ENCODE measurements around the gene SERPIND1. TPM values are rescaled to one million over a fixed set of nuclear protein-coding genes. Genes with fewer than 3 reads are reported as not detected.

Gene SERPIND1
- total and polyA plus RNA-seq, 2 experiments from 2014 or later = not detected

GRCh38 chr22:20742764-20743163, 31.1 kb upstream of the SERPIND1 start:
- Histone ChIP-seq H3K27me3 (ENCODE audit: insufficient read depth) (no peaks in the 10 kb centered on the region), H3K9me2 (ENCODE audit: insufficient read depth) (no peaks in the 10 kb centered on the region), H3K4me3 (no peak overlapping the region), H3K79me2 (replicated peaks; ENCODE audit: insufficient read depth) (no peaks in the 10 kb centered on the region), H3K4me1 (ENCODE audit: insufficient read depth) (no peaks in the 10 kb centered on the region), H2AFZ (no peak overlapping the region), H4K20me1 (replicated peaks; ENCODE audit: insufficient read depth) (no peaks in the 10 kb centered on the region), H3K4me2 (no peak overlapping the region), H3K36me3 (ENCODE audit: insufficient read depth) (no peaks in the 10 kb centered on the region), H3K27ac (ENCODE audit: low read depth) (no peak overlapping the region), H3F3A (replicated peaks; ENCODE audit: low read depth) (no peaks in the 10 kb centered on the region)
- H3K27ac Mint-ChIP-seq = no peak overlapping the region
- H3K4me1 Mint-ChIP-seq = no peaks in the 10 kb centered on the region
- peaks cover 3% of the 10 kb centered on the region; the same call in 1 of the 3 replicates for H3K9me3 Mint-ChIP-seq
- H3K27me3 Mint-ChIP-seq (ENCODE audit: insufficient read depth, low read depth, poor library complexity) = no peaks in the 10 kb centered on the region
- TF ChIP-seq ZNF331 (CRISPR knock-in tag; IDR thresholded peaks at IDR 0.05; ENCODE audit: low read depth) (no peak), EZH2 (IDR thresholded peaks at IDR 0.05; ENCODE audit: low read depth, unreplicated experiment) (no peak)
- H3K36me3 Mint-ChIP-seq (ENCODE audit: low read depth) = peaks cover 11% of the 10 kb centered on the region
- ATAC-seq = no peak
- no peak for DNase-seq (ENCODE audit: low spot score)
- no peak overlapping the region for H3K4me3 Mint-ChIP-seq

GRCh38 chr22:20744456-20744855, 29.5 kb upstream of the SERPIND1 start:
- DNase-seq (ENCODE audit: low spot score) = no peak
- H3K4me1 ChIP-seq (ENCODE audit: insufficient read depth) = no peaks in the 10 kb centered on the region
- H3K36me3 ChIP-seq (ENCODE audit: insufficient read depth) = no peaks in the 10 kb centered on the region
- Mint-ChIP-seq H3K27ac (no peak overlapping the region), H3K9me3 (0 out of 3 replicates have a peak, but pooled peaks cover 3% of the 10 kb centered on the region), H3K4me3 (no peak overlapping the region), H3K27me3 (ENCODE audit: insufficient read depth, low read depth, poor library complexity) (peaks cover 3% of the 10 kb centered on the region), H3K4me1 (no peaks in the 10 kb centered on the region), H3K36me3 (ENCODE audit: low read depth) (peaks cover 11% of the 10 kb centered on the region)
- no peak overlapping the region for H3K4me2 ChIP-seq
- H3F3A ChIP-seq (replicated peaks; ENCODE audit: low read depth) = no peaks in the 10 kb centered on the region
- H3K79me2 ChIP-seq (replicated peaks; ENCODE audit: insufficient read depth) = no peaks in the 10 kb centered on the region
- H3K27ac ChIP-seq (ENCODE audit: low read depth) = no peak overlapping the region; the same call in 1 of the 2 replicates
- ATAC-seq = no peak
- H3K27me3 ChIP-seq (ENCODE audit: insufficient read depth) = no peaks in the 10 kb centered on the region
- H3K4me3 ChIP-seq = no peak overlapping the region
- TF ChIP-seq JUNB (IDR thresholded peaks at IDR 0.05; ENCODE audit: unreplicated experiment) = no peak
- no peak for TF ChIP-seq ZNF331 (CRISPR knock-in tag; IDR thresholded peaks at IDR 0.05; ENCODE audit: low read depth)
- H4K20me1 ChIP-seq (replicated peaks; ENCODE audit: insufficient read depth) = no peaks in the 10 kb centered on the region
- H2AFZ ChIP-seq = no peak overlapping the region
- no peaks in the 10 kb centered on the region for H3K9me2 ChIP-seq (ENCODE audit: insufficient read depth)

- 0 out of 3 replicates have a peak, but pooled peaks cover 2% of the 10 kb centered on the region for H3K9me3 Mint-ChIP-seq
- TF ChIP-seq ZNF331 (CRISPR knock-in tag; IDR thresholded peaks at IDR 0.05; ENCODE audit: low read depth) = no peak
- no peak for TF ChIP-seq JUNB (IDR thresholded peaks at IDR 0.05; ENCODE audit: unreplicated experiment)
- TF ChIP-seq CREB1 (CRISPR knock-in tag; IDR thresholded peaks at IDR 0.05; ENCODE audit: low read depth) = no peak
- TF ChIP-seq CTCF (conservative IDR thresholded peaks at IDR 0.05; ENCODE audit: low read depth in 2 of 2) = no peak
- no peak for TF ChIP-seq EZH2phosphoT487 (IDR thresholded peaks at IDR 0.05; ENCODE audit: unreplicated experiment)
- TF ChIP-seq EZH2 (IDR thresholded peaks at IDR 0.05; ENCODE audit: low read depth, unreplicated experiment) = no peak
- TF ChIP-seq ZNF462 (CRISPR knock-in tag; IDR thresholded peaks at IDR 0.05) = no peak
These were observed 28.8 kb upstream of the SERPIND1 start for GRCh38 chr22:20745119-20745518.

More at GRCh38 chr22:20745119-20745518, 28.8 kb upstream of the SERPIND1 start:
- Histone ChIP-seq H3K79me2 (replicated peaks; ENCODE audit: insufficient read depth) (no peaks in the 10 kb centered on the region), H3K27me3 (ENCODE audit: insufficient read depth) (no peaks in the 10 kb centered on the region), H3K4me1 (ENCODE audit: insufficient read depth) (no peaks in the 10 kb centered on the region), H3K4me3 (no peak overlapping the region), H3F3A (replicated peaks; ENCODE audit: low read depth) (no peaks in the 10 kb centered on the region), H3K9me2 (ENCODE audit: insufficient read depth) (no peaks in the 10 kb centered on the region), H2AFZ (no peak overlapping the region), H3K27ac (ENCODE audit: low read depth) (no peak overlapping the region), H3K36me3 (ENCODE audit: insufficient read depth) (no peaks in the 10 kb centered on the region), H3K4me2 (no peak overlapping the region), H4K20me1 (replicated peaks; ENCODE audit: insufficient read depth) (no peaks in the 10 kb centered on the region)
- H3K27ac Mint-ChIP-seq = no peak overlapping the region
- ATAC-seq (no peak), DNase-seq (ENCODE audit: low spot score) (no peak)
- peaks cover 10% of the 10 kb centered on the region for H3K36me3 Mint-ChIP-seq (ENCODE audit: low read depth)
- H3K27me3 Mint-ChIP-seq (ENCODE audit: insufficient read depth, low read depth, poor library complexity) = peaks cover 6% of the 10 kb centered on the region
- no peak overlapping the region for H3K4me3 Mint-ChIP-seq
- H3K4me1 Mint-ChIP-seq = no peaks in the 10 kb centered on the region

Measured in GM23338 (cell line).